ENCODE results near the gene RAB37. TPM values are rescaled to one million over a fixed set of nuclear protein-coding genes. Genes with fewer than 3 reads are reported as not detected.

Gene RAB37
- total and polyA plus RNA-seq, 2 donors (not counting 1 experiment from before 2014, with no cell fraction given): 67.6 to 76.8 TPM

DNA sequence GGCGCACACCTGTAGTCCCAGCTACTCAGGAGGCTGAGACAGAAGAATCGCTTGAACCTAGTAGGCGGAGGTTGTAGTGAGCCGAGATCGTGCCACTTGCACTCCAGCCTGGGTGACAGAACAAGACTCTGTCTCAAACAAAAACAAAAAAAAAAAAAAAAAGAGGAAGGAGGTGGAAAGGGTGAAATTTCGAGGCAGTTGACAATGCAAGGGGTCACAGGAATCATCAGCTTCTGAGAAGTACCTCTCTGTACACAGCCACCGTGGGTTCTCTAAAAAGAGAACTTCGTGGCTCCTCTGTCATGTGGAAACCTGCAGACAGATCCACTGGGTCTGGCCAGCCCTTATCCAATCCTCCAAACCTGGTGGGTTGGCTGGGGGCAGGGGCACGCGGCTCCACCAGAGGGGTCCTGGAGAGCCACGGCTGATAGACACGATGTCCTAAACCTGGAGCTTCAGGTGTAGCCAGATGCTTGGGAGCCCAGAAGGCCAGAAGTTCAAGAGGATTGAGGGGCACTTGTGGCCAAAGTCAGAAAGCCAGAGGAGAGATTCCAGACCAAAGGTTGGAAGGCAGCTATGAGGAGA, 23.8 kb upstream of the RAB37 start:
- POLR2A ChIA-PET: interaction anchor here (0.6 kb wide), 1 partner anchor 31 kb away, joined by 9 read pairs; no protein-coding TSS in a partner anchor
- Histone ChIP-seq H3K9me3 (ENCODE audit: control extremely low read depth in 1 of 3, control insufficient read depth in 2 of 3, insufficient read depth in 1 of 3, low read length in 2 of 3) (no peaks in the 10 kb centered on the region), H3K4me3 (ENCODE audit: control extremely low read depth in 1 of 5, extremely low read depth in 1 of 5, insufficient read depth in 1 of 5, low read depth in 2 of 5, low read length in 4 of 5) (no peak overlapping the region), H3K4me1 (ENCODE audit: control insufficient read depth in 2 of 2, insufficient read depth in 2 of 2, low read length in 2 of 2) (peaks cover 15 to 18% of the 10 kb centered on the region in 2 donors), H3K36me3 (replicated peaks in 1 of 2; ENCODE audit: control extremely low read depth in 1 of 2, control insufficient read depth in 1 of 2, extremely low read depth in 1 of 2, insufficient read depth in 2 of 2, low read length in 1 of 2) (no peaks in the 10 kb centered on the region), H3K27me3 (replicated peaks in 1 of 4; ENCODE audit: control extremely low read depth in 1 of 4, control insufficient read depth in 3 of 4, insufficient read depth in 4 of 4, low read length in 3 of 4) (peaks cover 0 to 7% (median 0%) of the 10 kb centered on the region in 4 experiments), H3K9ac (ENCODE audit: low read length) (no peak overlapping the region), H4K20me1 (ENCODE audit: control insufficient read depth, insufficient read depth, low read length, poor library complexity, severe bottlenecking) (no peaks in the 10 kb centered on the region), H3K79me2 (ENCODE audit: control insufficient read depth, insufficient read depth, low read length) (no peaks in the 10 kb centered on the region), H3K4me2 (replicated peaks; ENCODE audit: low read depth, low read length, poor library complexity, severe bottlenecking) (peak overlapping the region; percentile 42), H3K27ac (ENCODE audit: low read length in 2 of 2) (peak overlapping the region; percentile 34 to 59), H2AFZ (ENCODE audit: insufficient read depth, low read depth, low read length, poor library complexity, severe bottlenecking) (peak overlapping the region; percentile 35)
- CTCF ChIA-PET: interaction anchor here (0.7 kb wide), 1 partner anchor 1408 kb away, joined by 3 read pairs; no protein-coding TSS in a partner anchor
- TF ChIP-seq CTCF (IDR thresholded peaks at IDR 0.05): no peak
- TF ChIP-seq EZH2 (IDR thresholded peaks at IDR 0.05; ENCODE audit: borderline replicate concordance, insufficient read depth, low read depth, low read length, poor library complexity, severe bottlenecking): no peak
- no peak overlapping the region for H3K4me3 Mint-ChIP-seq
- peak overlapping the region; percentile 78 for H3K27ac Mint-ChIP-seq
- ATAC-seq (ENCODE audit: low read depth): peak; percentile 39
- H3K9me3 Mint-ChIP-seq (ENCODE audit: insufficient read depth): no peaks in the 10 kb centered on the region
- peaks cover 6% of the 10 kb centered on the region for H3K27me3 Mint-ChIP-seq
- WGBS (ENCODE audit: insufficient coverage): 65% methylated on average over 6 of the region's 12 CpGs
- intact Hi-C loops (cut with micrococcal nuclease): loop anchor here (2.0 kb wide), 1 partner anchor 56 kb away; no protein-coding TSS in a partner anchor
- DNase-seq: peak; percentile 47
- H3K4me1 Mint-ChIP-seq: peaks cover 21% of the 10 kb centered on the region

- peaks cover 0 to 11% (median 0%) of the 10 kb centered on the region in 4 experiments for H3K27me3 ChIP-seq (replicated peaks in 1 of 4; ENCODE audit: control extremely low read depth in 1 of 4, control insufficient read depth in 3 of 4, insufficient read depth in 4 of 4, low read length in 3 of 4)
- H3K4me3 ChIP-seq (ENCODE audit: control extremely low read depth in 1 of 5, extremely low read depth in 1 of 5, insufficient read depth in 1 of 5, low read depth in 2 of 5, low read length in 4 of 5): no peak overlapping the region
- H3K4me3 Mint-ChIP-seq: no peak overlapping the region
- TF ChIP-seq EZH2 (IDR thresholded peaks at IDR 0.05; ENCODE audit: borderline replicate concordance, insufficient read depth, low read depth, low read length, poor library complexity, severe bottlenecking) (no peak), CTCF (IDR thresholded peaks at IDR 0.05) (no peak)
- no peak overlapping the region for H3K27ac Mint-ChIP-seq
- no peak for ATAC-seq (ENCODE audit: low read depth)
- no peak overlapping the region for H2AFZ ChIP-seq (ENCODE audit: insufficient read depth, low read depth, low read length, poor library complexity, severe bottlenecking)
- no peaks in the 10 kb centered on the region for H3K79me2 ChIP-seq (ENCODE audit: control insufficient read depth, insufficient read depth, low read length)
- H3K4me1 Mint-ChIP-seq: peaks cover 21% of the 10 kb centered on the region
- H3K9ac ChIP-seq (ENCODE audit: low read length): no peak overlapping the region
- H3K9me3 Mint-ChIP-seq (ENCODE audit: insufficient read depth): no peaks in the 10 kb centered on the region
- ChIA-PET POLR2A (no interaction called here), CTCF (no interaction called here)
- no peak overlapping the region for H3K27ac ChIP-seq (ENCODE audit: low read length in 2 of 2)
- H3K4me1 ChIP-seq (ENCODE audit: control insufficient read depth in 2 of 2, insufficient read depth in 2 of 2, low read length in 2 of 2): peaks cover 15 to 18% of the 10 kb centered on the region in 2 donors
- no peak overlapping the region for H3K4me2 ChIP-seq (replicated peaks; ENCODE audit: low read depth, low read length, poor library complexity, severe bottlenecking)
- H3K27me3 Mint-ChIP-seq: peaks cover 6% of the 10 kb centered on the region
- H3K9me3 ChIP-seq (ENCODE audit: control extremely low read depth in 1 of 3, control insufficient read depth in 2 of 3, insufficient read depth in 1 of 3, low read length in 2 of 3): no peaks in the 10 kb centered on the region
- WGBS (ENCODE audit: insufficient coverage): 71% methylated on average over 4 of the region's 4 CpGs
- H4K20me1 ChIP-seq (ENCODE audit: control insufficient read depth, insufficient read depth, low read length, poor library complexity, severe bottlenecking): no peaks in the 10 kb centered on the region
- no peak for DNase-seq
- intact Hi-C loops (cut with micrococcal nuclease): no loop called here
- H3K36me3 ChIP-seq (replicated peaks in 1 of 2; ENCODE audit: control extremely low read depth in 1 of 2, control insufficient read depth in 1 of 2, extremely low read depth in 1 of 2, insufficient read depth in 2 of 2, low read length in 1 of 2): no peaks in the 10 kb centered on the region
These were observed 21.9 kb upstream of the RAB37 start for GRCh38 chr17:74715144-74715543.
